Measurements from ENCODE around the gene CES3. TPM values are rescaled to one million over a fixed set of nuclear protein-coding genes. Genes with fewer than 3 reads are reported as not detected.

Gene CES3
- total RNA-seq, 1 experiment from 2014 or later: 0.64 TPM

DNA sequence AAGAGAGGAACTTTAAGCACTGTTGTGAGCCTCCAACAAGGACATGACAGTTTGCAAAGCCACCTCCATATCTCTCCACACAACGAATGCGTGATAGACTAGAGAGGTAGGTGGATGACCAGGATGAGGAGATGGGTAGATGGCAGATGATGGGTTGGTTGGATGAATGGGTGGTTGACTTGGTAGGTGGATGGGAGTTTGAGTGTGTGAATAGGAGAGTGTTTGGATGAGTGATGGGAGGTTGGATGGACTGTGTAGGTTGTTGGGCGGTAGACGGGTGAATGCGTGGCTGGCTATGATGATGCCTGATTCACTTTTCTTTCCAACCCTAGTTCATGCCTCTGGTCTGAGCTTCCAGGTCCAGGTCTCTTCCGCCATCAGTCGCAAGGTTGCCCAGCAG, 46.5 kb upstream of the CES3 start:
- no peak overlapping the region for H3K4me3 Mint-ChIP-seq (ENCODE audit: low read depth, unreplicated experiment)
- intact Hi-C loops (cut with micrococcal nuclease; ENCODE audit: unreplicated experiment): no loop called here
- DNase-seq: no peak
- no peaks in the 10 kb centered on the region for H3K36me3 Mint-ChIP-seq (ENCODE audit: insufficient read depth, unreplicated experiment)
- H3K9me3 Mint-ChIP-seq (ENCODE audit: low read depth, unreplicated experiment): no peaks in the 10 kb centered on the region
- CTCF ChIA-PET: no interaction called here
- no TSS peak for BruUV-seq (replicated peaks)
- H3K27ac Mint-ChIP-seq (ENCODE audit: unreplicated experiment): no peak overlapping the region
- TF ChIP-seq, protein P1, sequence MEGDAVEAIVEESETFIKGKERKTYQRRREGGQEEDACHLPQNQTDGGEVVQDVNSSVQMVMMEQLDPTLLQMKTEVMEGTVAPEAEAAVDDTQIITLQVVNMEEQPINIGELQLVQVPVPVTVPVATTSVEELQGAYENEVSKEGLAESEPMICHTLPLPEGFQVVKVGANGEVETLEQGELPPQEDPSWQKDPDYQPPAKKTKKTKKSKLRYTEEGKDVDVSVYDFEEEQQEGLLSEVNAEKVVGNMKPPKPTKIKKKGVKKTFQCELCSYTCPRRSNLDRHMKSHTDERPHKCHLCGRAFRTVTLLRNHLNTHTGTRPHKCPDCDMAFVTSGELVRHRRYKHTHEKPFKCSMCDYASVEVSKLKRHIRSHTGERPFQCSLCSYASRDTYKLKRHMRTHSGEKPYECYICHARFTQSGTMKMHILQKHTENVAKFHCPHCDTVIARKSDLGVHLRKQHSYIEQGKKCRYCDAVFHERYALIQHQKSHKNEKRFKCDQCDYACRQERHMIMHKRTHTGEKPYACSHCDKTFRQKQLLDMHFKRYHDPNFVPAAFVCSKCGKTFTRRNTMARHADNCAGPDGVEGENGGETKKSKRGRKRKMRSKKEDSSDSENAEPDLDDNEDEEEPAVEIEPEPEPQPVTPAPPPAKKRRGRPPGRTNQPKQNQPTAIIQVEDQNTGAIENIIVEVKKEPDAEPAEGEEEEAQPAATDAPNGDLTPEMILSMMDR (IDR thresholded peaks at IDR 0.05; ENCODE audit: unreplicated experiment): no peak
- no peaks in the 10 kb centered on the region for H3K4me1 Mint-ChIP-seq (ENCODE audit: low read depth, unreplicated experiment)
- peaks cover 33% of the 10 kb centered on the region for H3K27me3 Mint-ChIP-seq (ENCODE audit: unreplicated experiment)

DNA sequence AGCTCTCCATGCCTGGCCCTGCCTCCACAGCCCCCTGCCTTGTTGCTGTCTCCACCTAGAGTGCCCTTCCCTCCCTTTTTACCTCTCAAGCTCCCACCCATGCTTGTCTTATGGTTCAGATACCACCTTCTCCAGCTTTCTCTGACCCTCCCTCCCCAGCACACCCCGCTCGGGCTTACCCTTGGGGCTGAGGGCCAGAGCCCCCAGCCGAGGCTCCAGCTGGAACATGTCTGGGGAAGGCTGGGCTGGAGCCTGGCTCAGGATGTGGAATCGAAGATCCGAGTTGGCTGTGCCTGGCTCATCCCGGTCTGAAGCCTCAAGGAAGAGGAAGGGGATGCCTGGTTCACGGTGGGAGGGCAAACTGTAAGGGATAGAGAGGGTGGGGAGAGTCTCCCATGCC, 46.0 kb upstream of the CES3 start:
- CTCF ChIA-PET: no interaction called here
- TF ChIP-seq, protein P1 (IDR thresholded peaks at IDR 0.05; ENCODE audit: unreplicated experiment): no peak
- H3K4me1 Mint-ChIP-seq (ENCODE audit: low read depth, unreplicated experiment): no peaks in the 10 kb centered on the region
- BruUV-seq (replicated peaks): no TSS peak
- no peaks in the 10 kb centered on the region for H3K36me3 Mint-ChIP-seq (ENCODE audit: insufficient read depth, unreplicated experiment)
- H3K4me3 Mint-ChIP-seq (ENCODE audit: low read depth, unreplicated experiment): no peak overlapping the region
- intact Hi-C loops (cut with micrococcal nuclease; ENCODE audit: unreplicated experiment): no loop called here
- H3K27me3 Mint-ChIP-seq (ENCODE audit: unreplicated experiment): peaks cover 33% of the 10 kb centered on the region
- no peak for DNase-seq
- no peak overlapping the region for H3K27ac Mint-ChIP-seq (ENCODE audit: unreplicated experiment)
- no peaks in the 10 kb centered on the region for H3K9me3 Mint-ChIP-seq (ENCODE audit: low read depth, unreplicated experiment)

DNA sequence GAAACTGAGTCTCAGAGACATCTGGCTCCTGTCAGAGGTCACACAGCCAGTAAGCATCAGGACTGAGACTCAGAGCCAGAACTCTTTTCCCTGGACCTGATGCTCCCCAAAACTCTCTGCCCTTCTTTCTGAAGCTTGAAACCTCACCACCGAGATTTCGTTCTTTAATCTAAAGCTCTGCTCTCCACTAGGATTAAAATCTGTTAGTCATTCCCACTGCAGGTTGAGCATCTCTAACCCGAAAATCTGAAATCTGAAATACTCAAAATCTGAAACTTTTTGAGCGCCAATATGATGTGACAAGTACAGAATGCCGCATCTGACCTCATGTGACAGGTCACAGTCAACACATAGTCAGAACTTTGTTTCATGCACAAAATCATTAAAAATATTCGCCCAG, 44.5 kb upstream of the CES3 start:
- Mint-ChIP-seq H3K36me3 (ENCODE audit: insufficient read depth, unreplicated experiment) (no peaks in the 10 kb centered on the region), H3K9me3 (ENCODE audit: low read depth, unreplicated experiment) (no peaks in the 10 kb centered on the region), H3K27me3 (ENCODE audit: unreplicated experiment) (peaks cover 33% of the 10 kb centered on the region), H3K27ac (ENCODE audit: unreplicated experiment) (no peak overlapping the region), H3K4me1 (ENCODE audit: low read depth, unreplicated experiment) (no peaks in the 10 kb centered on the region), H3K4me3 (ENCODE audit: low read depth, unreplicated experiment) (no peak overlapping the region)
- no peak for DNase-seq
- BruUV-seq (replicated peaks): no TSS peak
- CTCF ChIA-PET: no interaction called here
- TF ChIP-seq, protein P1 (IDR thresholded peaks at IDR 0.05; ENCODE audit: unreplicated experiment): no peak
- intact Hi-C loops (cut with micrococcal nuclease; ENCODE audit: unreplicated experiment): no loop called here

DNA sequence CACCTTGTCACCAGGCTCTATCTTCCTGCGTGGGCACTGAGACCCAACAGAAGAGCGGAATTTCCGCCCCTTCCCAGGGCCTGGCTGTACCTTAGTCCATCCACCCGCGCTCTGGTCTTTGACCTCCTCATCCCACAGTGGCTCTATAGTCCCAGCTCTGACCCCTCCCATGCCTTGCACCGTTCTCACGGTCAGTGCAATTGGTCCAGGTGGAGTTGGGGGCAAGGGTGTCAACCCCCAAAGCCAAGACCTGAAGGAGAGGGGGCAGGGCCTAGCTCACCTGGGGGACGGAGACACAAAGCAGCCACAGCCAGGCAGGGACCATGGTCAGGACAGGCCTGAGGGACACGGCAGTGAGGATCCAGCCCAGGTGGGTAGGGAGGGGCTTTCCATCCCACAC, 43.3 kb upstream of the CES3 start:
- Mint-ChIP-seq H3K36me3 (ENCODE audit: insufficient read depth, unreplicated experiment) (no peaks in the 10 kb centered on the region), H3K27ac (ENCODE audit: unreplicated experiment) (no peak overlapping the region), H3K4me1 (ENCODE audit: low read depth, unreplicated experiment) (no peaks in the 10 kb centered on the region), H3K27me3 (ENCODE audit: unreplicated experiment) (peaks cover 33% of the 10 kb centered on the region), H3K9me3 (ENCODE audit: low read depth, unreplicated experiment) (no peaks in the 10 kb centered on the region), H3K4me3 (ENCODE audit: low read depth, unreplicated experiment) (no peak overlapping the region)
- TF ChIP-seq, protein P1 (IDR thresholded peaks at IDR 0.05; ENCODE audit: unreplicated experiment): no peak
- no TSS peak for BruUV-seq (replicated peaks)
- no peak for DNase-seq
- intact Hi-C loops (cut with micrococcal nuclease; ENCODE audit: unreplicated experiment): no loop called here
- CTCF ChIA-PET: no interaction called here
